Smooth muscle cell (in vitro differentiated cells): ENCODE data around the gene MUC5B. TPM values are rescaled to one million over a fixed set of nuclear protein-coding genes. Genes with fewer than 3 reads are reported as not detected.

Experiments
- DNase-seq: peaks from one replicate; lab custom pipeline; 2025; ENCODE audit not compliant: unreplicated experiment; lab: John Stamatoyannopoulos, UW
- H2AFZ ChIP-seq: fragments of 200-600 bp; sonication (generic); 2 replicates; pipeline ENCODE4 v1.6.0; 2016; ENCODE audit warnings: antibody characterized with exemption, low read depth, mild to moderate bottlenecking
- H3F3A ChIP-seq: fragments of 200-600 bp; sonication (generic); 2 replicates; pipeline ENCODE4 v1.6.0; 2017; ENCODE audit warnings: antibody characterized with exemption, low read depth
- H3K27ac ChIP-seq: fragments of 200-600 bp; sonication (generic); 2 replicates; pipeline ENCODE4 v1.5.1; 2016; ENCODE audit warnings: low read depth, mild to moderate bottlenecking
- H3K27me3 ChIP-seq: fragments of 200-600 bp; sonication (generic); 2 replicates; pipeline ENCODE4 v1.6.1; 2016; ENCODE audit warnings: low read depth, mild to moderate bottlenecking
- H3K36me3 ChIP-seq: fragments of 200-600 bp; sonication (generic); 2 replicates; pipeline ENCODE4 v1.5.1; 2016; ENCODE audit warnings: low read depth
- H3K4me1 ChIP-seq: fragments of 200-600 bp; sonication (generic); 2 replicates; pipeline ENCODE4 v1.5.1; 2016; ENCODE audit warnings: low read depth
- H3K4me2 ChIP-seq: fragments of 200-600 bp; sonication (generic); 2 replicates; pipeline ENCODE4 v1.6.0; 2016; ENCODE audit warnings: mild to moderate bottlenecking
- H3K4me3 ChIP-seq: fragments of 200-600 bp; sonication (generic); 2 replicates; pipeline ENCODE4 v1.5.1; 2016; ENCODE audit warnings: mild to moderate bottlenecking
- H3K79me2 ChIP-seq: fragments of 200-600 bp; sonication (generic); 2 replicates; pipeline ENCODE4 v1.6.0; 2016; ENCODE audit warnings: low read depth, mild to moderate bottlenecking
- H3K9ac ChIP-seq: fragments of 200-600 bp; sonication (generic); 2 replicates; pipeline ENCODE4 v1.6.0; 2016; ENCODE audit warnings: low read depth
- H3K9me3 ChIP-seq: fragments of 200-600 bp; sonication (generic); replicated peaks from 2 replicates; pipeline ENCODE4 v1.5.1; 2016; ENCODE audit warnings: low read depth
- H4K20me1 ChIP-seq: fragments of 200-600 bp; sonication (generic); 2 replicates; pipeline ENCODE4 v1.6.0; 2016; ENCODE audit warnings: low read depth
- WGBS: methylation state at CpG from one replicate; pipeline ENCODE4 v1.1.7; 2016; ENCODE audit warnings: low lambda C conversion rate; 5-methylcytosine and 5-hydroxymethylcytosine counted together
- polyA plus RNA-seq: library from polyadenylated mRNA; unstranded; fragments of >200 nt; fragmentation: Nextera tagmentation; extraction: Ambion mirVana; gene quantifications from 2 replicates; pipeline ENCODE4 v1.2.1, GENCODE V29; 2016
- total RNA-seq: library from RNA; depleted of rRNA; stranded (reverse); fragments of >200 nt; gene quantifications from 2 replicates; pipeline ENCODE4 v1.2.3, GENCODE V29; 2014
- TF ChIP-seq, protein P1 (sequence below): fragments of 200-600 bp; sonication (generic); IDR thresholded peaks from 2 replicates; pipeline ENCODE4 v1.5.1; 2017; ENCODE audit warnings: borderline replicate concordance, mild to moderate bottlenecking, antibody characterized with exemption; ENCODE audit not compliant: insufficient read depth, poor library complexity, severe bottlenecking

MUC5B gene
- total and polyA plus RNA-seq, 2 experiments from 2014 or later: not detected

DNA sequence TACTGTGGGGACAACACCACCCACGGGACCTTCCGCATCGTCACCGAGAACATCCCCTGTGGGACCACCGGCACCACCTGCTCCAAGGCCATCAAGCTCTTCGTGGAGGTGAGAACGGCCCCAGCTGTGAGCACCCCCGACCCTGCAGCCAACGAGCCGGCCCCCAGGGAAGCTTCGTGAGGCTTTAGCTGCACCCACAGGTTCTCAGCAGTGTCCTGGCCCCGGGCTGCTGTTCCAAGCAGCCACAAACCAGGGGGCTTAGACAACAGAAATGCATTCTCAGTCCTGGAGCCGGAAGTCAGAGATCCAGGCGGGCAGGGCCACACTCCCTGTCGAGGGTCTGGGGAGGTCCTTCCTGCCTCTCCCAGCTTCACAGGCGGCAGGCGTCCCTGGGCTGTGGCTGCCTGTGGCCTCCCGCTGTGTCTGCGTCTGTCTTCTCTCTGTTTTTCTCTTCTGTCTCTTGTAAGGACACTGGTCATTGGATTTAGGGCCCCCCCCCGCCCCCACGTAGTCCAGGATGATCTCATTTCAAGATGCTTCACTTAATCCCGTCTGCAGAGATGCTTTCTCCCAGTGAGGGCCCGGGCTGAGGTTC lies 12.5 kb downstream of the MUC5B start:
- H2AFZ ChIP-seq: no peak overlapping the region
- no peaks in the 10 kb centered on the region for H3K27me3 ChIP-seq
- no peaks in the 10 kb centered on the region for H3K36me3 ChIP-seq
- H3K4me2 ChIP-seq: no peak overlapping the region
- DNase-seq: no peak
- no peak overlapping the region for H3K4me3 ChIP-seq
- H3K9me3 ChIP-seq: no peaks in the 10 kb centered on the region
- H3K79me2 ChIP-seq: no peaks in the 10 kb centered on the region
- H4K20me1 ChIP-seq: no peaks in the 10 kb centered on the region
- 68% methylated on average over 23 of the region's 23 CpGs for WGBS
- TF ChIP-seq, protein P1, sequence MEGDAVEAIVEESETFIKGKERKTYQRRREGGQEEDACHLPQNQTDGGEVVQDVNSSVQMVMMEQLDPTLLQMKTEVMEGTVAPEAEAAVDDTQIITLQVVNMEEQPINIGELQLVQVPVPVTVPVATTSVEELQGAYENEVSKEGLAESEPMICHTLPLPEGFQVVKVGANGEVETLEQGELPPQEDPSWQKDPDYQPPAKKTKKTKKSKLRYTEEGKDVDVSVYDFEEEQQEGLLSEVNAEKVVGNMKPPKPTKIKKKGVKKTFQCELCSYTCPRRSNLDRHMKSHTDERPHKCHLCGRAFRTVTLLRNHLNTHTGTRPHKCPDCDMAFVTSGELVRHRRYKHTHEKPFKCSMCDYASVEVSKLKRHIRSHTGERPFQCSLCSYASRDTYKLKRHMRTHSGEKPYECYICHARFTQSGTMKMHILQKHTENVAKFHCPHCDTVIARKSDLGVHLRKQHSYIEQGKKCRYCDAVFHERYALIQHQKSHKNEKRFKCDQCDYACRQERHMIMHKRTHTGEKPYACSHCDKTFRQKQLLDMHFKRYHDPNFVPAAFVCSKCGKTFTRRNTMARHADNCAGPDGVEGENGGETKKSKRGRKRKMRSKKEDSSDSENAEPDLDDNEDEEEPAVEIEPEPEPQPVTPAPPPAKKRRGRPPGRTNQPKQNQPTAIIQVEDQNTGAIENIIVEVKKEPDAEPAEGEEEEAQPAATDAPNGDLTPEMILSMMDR: no peak
- no peak overlapping the region for H3K27ac ChIP-seq
- H3K4me1 ChIP-seq: no peaks in the 10 kb centered on the region
- H3F3A ChIP-seq: no peaks in the 10 kb centered on the region
- H3K9ac ChIP-seq: no peak overlapping the region

DNA sequence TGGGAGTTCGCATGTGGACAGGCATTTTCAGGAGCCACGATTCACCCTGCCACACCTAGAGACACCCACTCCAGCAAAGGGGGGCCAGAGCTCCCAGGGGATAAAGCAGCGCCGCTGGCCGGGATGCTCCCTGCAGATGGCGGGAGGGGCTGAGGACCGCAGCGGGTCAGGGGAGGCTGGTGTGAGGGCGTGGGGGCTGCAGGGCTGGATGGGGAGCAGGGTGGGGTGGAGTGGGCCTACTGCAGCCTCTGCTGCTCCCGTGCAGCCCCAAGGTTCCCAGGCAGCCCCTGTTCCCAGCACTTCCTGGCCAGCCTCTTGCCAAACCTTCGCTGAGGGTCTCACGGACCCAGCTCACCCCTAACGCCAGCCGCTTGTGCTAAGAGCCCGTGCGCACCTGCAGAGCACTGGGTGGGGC lies 13.0 kb downstream of the MUC5B start:
- no peak overlapping the region for H2AFZ ChIP-seq
- H3K79me2 ChIP-seq: no peaks in the 10 kb centered on the region
- no peaks in the 10 kb centered on the region for H3K36me3 ChIP-seq
- H3K27me3 ChIP-seq: no peaks in the 10 kb centered on the region
- 81% methylated on average over 16 of the region's 16 CpGs for WGBS
- TF ChIP-seq, protein P1: no peak
- H3K4me1 ChIP-seq: no peaks in the 10 kb centered on the region
- DNase-seq: no peak
- no peak overlapping the region for H3K9ac ChIP-seq
- H4K20me1 ChIP-seq: no peaks in the 10 kb centered on the region
- H3F3A ChIP-seq: no peaks in the 10 kb centered on the region
- H3K4me3 ChIP-seq: no peak overlapping the region
- H3K27ac ChIP-seq: no peak overlapping the region
- no peaks in the 10 kb centered on the region for H3K9me3 ChIP-seq
- no peak overlapping the region for H3K4me2 ChIP-seq

DNA sequence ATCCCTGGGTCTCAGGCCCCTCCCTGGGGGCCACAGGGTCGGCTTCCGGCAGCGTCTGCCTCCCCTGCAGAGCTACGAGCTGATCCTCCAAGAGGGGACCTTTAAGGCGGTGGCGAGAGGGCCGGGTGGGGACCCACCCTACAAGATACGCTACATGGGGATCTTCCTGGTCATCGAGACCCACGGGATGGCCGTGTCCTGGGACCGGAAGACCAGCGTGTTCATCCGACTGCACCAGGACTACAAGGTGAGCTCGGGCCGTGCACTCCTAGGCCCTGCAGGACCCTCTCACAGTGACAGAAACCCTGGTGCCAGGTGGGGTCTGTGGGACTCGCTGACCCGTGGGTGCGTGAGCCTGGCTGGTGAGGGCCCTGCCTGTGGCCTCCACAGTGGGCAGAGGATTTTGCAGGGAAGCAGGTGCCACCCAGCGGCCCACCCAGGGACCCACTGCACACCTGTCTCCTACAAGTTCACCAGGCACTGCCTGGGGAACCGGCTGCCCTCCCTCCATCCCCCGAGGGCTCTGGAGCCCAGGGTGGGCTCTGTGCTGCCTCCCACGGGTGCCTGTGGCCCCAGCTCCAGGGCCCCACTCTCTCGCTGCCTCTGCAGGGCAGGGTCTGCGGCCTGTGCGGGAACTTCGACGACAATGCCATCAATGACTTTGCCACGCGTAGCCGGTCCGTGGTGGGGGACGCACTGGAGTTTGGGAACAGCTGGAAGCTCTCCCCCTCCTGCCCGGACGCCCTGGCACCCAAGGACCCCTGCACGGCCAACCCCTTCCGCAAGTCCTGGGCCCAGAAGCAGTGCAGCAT lies 13.7 kb downstream of the MUC5B start:
- Histone ChIP-seq H3K9me3 (no peaks in the 10 kb centered on the region), H3K4me3 (no peak overlapping the region)

More for the DNA sequence above, 13.7 kb downstream of the MUC5B start:
- DNase-seq: no peak
- Histone ChIP-seq H3K27me3 (no peaks in the 10 kb centered on the region), H3F3A (no peaks in the 10 kb centered on the region), H3K27ac (no peak overlapping the region), H3K4me2 (no peak overlapping the region), H2AFZ (no peak overlapping the region), H3K36me3 (no peaks in the 10 kb centered on the region), H3K9ac (no peak overlapping the region), H4K20me1 (no peaks in the 10 kb centered on the region), H3K79me2 (no peaks in the 10 kb centered on the region), H3K4me1 (no peaks in the 10 kb centered on the region)
- whole genome bisulfite sequencing: 89% methylated on average over 36 of the region's 37 CpGs
- TF ChIP-seq, protein P1: no peak
